Measurements from ENCODE around the gene ABLIM3. TPM values are rescaled to one million over a fixed set of nuclear protein-coding genes. Genes with fewer than 3 reads are reported as not detected.
A peak's percentile ranks its signal among the peaks of the same experiment; 100 is the strongest.

The ABLIM3 gene
- total RNA-seq, 1 donor from 2014 or later: 101 TPM

DNA sequence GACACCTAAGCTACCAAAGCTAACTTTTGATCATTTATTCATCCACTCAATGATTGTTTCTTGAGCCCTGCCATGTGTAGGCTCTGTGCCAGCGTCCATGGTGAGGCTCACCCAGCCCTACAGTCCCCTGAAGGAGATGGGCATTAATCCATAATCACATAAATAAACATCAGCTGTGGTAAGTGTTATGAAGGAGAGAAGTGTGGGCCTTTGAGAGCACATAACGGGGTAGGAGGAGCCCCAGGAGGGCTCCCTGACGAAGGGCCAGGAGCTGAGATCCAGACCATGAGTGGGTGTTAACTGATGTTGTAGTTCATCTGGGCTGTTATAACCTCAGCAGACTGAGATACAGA lies 76.5 kb downstream of the ABLIM3 start:
- DNase-seq (ENCODE audit: low spot score): no peak

GRCh38 chr5:149219584-149219983 lies 78.3 kb downstream of the ABLIM3 start:
- no peak for DNase-seq (ENCODE audit: low spot score)

DNA sequence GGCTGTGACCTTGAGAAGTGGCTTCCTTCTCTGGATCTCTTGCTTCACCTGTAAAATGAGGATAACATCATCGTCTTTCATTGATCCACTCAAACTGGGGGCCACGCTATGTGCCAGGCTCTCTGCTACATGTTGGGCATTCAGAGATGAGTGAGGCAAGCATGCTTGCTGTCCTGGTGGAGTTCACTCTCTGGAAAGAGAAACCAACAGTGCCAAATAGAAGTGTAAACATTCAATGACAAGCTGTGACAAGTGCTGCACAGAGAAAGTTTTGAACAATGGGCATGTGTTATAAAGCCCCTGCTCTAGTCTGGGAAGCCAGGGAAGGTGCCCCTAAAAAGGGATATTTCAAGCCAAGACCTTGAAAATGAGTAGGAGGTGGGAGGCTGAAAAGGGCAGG lies 79.5 kb downstream of the ABLIM3 start:
- no peak for DNase-seq (ENCODE audit: low spot score)

- no peak for DNase-seq (ENCODE audit: low spot score)
These were observed 80.0 kb downstream of the ABLIM3 start for GRCh38 chr5:149221326-149221725.

GRCh38 chr5:149221731-149222342 lies 80.5 kb downstream of the ABLIM3 start:
- DNase-seq (ENCODE audit: low spot score): no peak

DNA sequence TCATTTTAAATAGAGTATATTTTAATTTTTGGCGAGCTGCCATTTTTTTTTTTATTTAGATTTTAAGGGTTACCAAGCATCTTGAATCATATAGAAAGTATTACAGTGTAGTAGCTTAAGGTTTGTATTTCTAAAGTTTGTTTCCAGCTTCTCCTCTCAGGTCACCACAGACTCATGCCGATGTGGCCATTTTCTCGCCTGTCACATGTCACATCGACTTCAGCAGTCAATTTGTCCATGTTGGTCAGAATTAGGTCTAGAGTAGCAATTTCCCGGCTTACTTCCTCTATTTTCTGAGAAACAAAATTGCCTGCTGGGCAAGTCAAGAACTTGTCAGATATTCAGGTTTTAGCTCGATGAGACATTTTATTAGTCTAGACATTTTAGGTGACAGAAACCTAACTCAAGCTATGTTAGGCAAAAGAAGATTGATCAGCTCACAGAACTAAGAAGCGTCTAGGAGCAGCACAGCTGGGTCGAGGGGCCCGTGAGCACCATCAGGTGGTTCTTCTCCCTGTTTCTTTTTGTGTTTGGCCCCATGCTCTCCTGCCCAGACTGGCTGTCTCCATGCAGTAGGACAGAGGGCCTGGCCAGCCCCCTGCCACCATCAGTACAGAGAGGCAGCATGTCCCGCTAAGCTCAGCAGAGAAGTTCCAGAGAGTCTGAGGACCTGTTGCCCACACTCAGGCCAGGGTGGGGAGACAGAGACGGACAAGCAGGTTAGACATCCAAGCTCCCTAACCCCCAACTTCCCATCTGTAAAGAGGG lies 82.0 kb downstream of the ABLIM3 start:
- no peak for DNase-seq (ENCODE audit: low spot score)

GRCh38 chr5:149224282-149224681 lies 83.0 kb downstream of the ABLIM3 start:
- no peak for DNase-seq (ENCODE audit: low spot score)

DNA sequence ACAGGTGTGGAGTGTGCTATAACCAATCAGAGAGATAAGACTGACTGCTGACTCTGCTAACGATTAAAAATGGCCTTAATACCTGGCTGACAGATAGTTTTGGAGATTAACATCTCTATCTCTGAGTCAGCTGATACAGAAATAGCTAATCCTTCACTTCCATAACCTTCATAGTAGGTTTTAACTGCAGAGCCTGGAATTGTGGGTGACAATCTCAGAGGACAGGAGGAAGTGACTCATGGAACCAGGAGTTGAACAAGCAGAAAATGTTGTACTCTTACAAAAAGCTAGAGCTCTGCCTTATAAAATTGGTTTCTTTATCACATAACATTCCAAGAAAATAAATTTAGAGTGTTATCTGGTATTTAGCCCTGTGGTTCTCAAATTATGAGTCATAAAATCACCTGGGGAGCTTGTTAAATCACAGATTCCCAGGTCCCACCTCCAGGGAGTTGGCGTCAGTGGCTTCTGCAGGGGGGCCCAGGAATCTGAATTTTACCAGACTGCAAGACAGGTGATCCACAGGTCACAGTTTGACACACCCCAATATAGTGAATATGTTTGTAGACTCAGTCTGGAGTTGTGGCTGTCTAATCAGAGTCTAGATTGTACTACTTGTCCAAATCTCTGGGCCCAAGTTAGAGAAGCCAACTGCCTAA lies 86.0 kb downstream of the ABLIM3 start:
- no peak for DNase-seq (ENCODE audit: low spot score)

DNA sequence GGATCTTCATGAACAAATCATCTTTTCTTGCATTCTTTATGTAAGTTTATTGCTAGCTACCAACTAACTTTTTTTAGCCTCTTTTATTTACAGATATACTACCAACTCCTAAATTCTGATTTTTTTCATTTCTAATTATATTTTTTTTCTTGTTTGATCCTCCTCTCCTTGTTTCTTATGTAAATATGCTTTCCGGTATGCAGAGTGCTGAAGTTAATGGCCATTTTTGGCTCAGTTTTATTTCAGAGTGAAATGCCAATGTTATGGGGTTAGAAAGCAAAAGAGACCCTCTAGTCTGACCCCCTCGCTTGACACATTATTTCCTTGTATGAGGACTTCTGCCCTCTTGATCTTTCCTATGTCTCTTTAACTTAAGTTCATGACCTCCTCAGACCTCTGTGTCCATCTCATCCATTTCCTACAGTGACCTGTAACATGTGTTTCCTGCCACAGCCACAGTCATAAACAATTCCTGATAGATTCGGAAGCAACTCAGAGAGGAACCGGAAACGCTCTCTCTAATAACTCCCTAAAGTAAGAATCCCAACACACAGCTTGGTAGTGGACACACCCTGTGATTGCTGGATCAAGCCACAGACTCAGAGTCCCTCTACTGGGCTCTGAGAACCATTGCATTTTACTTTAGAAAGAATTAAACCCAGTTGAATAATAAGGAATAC lies 87.5 kb downstream of the ABLIM3 start:
- DNase-seq (ENCODE audit: low spot score): peak; percentile 68

- no peak for DNase-seq (ENCODE audit: low spot score)
These were observed 88.1 kb downstream of the ABLIM3 start for GRCh38 chr5:149229298-149229937.

DNA sequence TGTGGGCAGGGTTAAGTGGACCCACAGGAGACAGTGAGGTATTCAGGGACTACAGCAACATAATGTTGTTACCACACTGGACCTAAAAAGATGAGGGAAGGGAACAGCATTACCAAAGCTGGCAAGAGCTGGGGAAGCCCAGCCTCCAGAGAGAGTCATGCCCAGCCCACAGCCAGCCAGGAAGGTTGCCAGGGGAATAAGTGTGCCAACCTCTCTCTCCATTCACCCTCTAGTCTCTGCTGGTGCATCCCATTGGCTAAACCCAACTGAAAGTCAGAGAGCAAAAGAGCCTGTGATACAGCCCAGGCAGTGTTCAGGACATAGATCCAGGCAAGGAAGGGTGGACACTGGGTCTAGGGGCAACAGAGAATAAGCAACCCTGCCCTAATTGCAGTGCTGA lies 94.5 kb downstream of the ABLIM3 start:
- DNase-seq (ENCODE audit: low spot score): no peak

GRCh38 chr5:149237662-149238061 lies 96.4 kb downstream of the ABLIM3 start:
- no peak for DNase-seq (ENCODE audit: low spot score)

DNA sequence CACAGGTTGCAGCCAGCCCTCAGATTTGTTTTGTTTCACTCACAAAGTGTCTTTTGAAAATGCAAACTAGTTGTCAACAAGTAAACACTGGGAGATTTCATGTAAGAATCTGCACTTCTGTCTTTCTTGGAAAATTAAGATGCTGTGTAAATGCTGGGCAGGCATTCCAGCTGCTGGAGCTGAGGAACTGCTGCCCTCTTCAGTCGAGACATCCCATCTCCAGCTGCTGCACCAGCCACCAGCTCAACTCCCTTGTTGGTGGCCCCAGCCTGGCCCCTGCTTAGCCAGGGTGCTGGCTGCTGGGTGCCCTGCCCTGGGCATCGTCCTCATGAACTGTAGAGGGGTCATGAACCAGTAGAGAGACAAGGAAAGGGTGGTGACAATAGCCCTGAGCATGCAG lies 97.2 kb downstream of the ABLIM3 start:
- DNase-seq (ENCODE audit: low spot score): no peak

DNA sequence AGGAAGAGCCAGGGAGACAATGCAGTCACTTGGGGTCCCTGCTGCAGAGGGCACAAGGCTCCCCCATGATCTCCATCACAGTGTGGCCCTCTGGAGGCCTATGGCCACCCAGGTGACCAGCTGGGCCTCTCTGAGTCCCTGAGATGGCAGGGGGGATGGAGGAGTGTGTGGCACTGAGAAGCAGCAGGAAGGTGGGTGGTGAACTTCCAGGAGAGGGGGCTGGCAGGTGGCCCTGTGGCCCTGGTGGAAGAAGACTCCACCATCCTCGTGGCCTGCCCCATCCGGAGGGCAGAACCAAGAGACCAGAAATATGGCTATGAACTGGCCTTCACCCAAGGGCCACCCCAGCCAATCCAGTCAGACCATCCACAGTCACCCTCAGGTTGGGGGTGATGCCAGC lies 98.6 kb downstream of the ABLIM3 start:
- DNase-seq (ENCODE audit: low spot score): no peak

GRCh38 chr5:149240354-149240998 lies 99.2 kb downstream of the ABLIM3 start:
- DNase-seq (ENCODE audit: low spot score): peak; percentile 85

DNA sequence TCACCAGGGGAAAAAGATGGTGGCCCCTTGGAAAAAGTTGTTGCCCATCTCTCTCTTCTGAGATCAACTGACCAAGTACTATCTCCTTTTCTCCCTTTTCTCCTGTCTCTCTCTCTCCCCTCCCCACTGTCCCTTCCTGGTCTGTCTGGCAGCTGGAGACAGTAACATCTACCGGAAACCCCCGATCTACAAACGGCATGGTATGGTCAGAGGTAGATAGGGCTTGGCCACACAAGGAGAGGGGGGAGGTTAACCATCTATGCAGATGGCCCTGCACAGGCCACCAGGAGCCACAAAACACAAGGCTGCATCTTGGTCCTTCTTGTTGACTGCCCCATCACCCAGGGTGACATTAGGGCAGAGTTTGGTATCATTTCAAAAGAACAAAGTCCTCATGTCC lies 101.0 kb downstream of the ABLIM3 start:
- no peak for DNase-seq (ENCODE audit: low spot score)

- no peak for DNase-seq (ENCODE audit: low spot score)
These were observed 105.6 kb downstream of the ABLIM3 start for GRCh38 chr5:149246906-149247305.

- no peak for DNase-seq (ENCODE audit: low spot score)
These were observed 106.4 kb downstream of the ABLIM3 start for GRCh38 chr5:149247726-149248125.

GRCh38 chr5:149251546-149251945 lies 110.3 kb downstream of the ABLIM3 start:
- no peak for DNase-seq (ENCODE audit: low spot score)

- no peak for DNase-seq (ENCODE audit: low spot score)
These were observed 113.2 kb downstream of the ABLIM3 start for GRCh38 chr5:149254506-149254905.

- no peak for DNase-seq (ENCODE audit: low spot score)
These were observed 115.2 kb downstream of the ABLIM3 start for GRCh38 chr5:149256451-149256850.

GRCh38 chr5:149257131-149257530 lies 115.8 kb downstream of the ABLIM3 start:
- DNase-seq (ENCODE audit: low spot score): no peak

All from ureter (tissue), 1 donor.